KMS-11 (cell line): Measurements from ENCODE around the gene ARL15.

Source experiments
- H2AFZ ChIP-seq: fragments of 200-600 bp; sonication (generic); 2 replicates; pipeline ENCODE4 v1.6.1; 2016; ENCODE audit warnings: antibody characterized with exemption, mixed run types, low read depth
- H3K27ac ChIP-seq: fragments of 200-600 bp; sonication (generic); 2 replicates; pipeline ENCODE4 v1.6.1; 2016; ENCODE audit warnings: mild to moderate bottlenecking, mixed run types
- H3K27me3 ChIP-seq: fragments of 200-600 bp; sonication (generic); 2 replicates; pipeline ENCODE4 v1.6.1; 2017; ENCODE audit warnings: mild to moderate bottlenecking, low read depth, mixed run types, moderate library complexity; ENCODE audit not compliant: insufficient read depth
- H3K36me3 ChIP-seq: fragments of 200-600 bp; sonication (generic); 2 replicates; pipeline ENCODE4 v1.6.1; 2017; ENCODE audit warnings: mild to moderate bottlenecking, mixed run types; ENCODE audit not compliant: insufficient read depth
- H3K4me1 ChIP-seq: fragments of 200-600 bp; sonication (generic); 2 replicates; pipeline ENCODE4 v1.6.1; 2016; ENCODE audit warnings: mild to moderate bottlenecking, low read depth, mixed run types; ENCODE audit not compliant: poor library complexity, severe bottlenecking
- H3K4me2 ChIP-seq: fragments of 200-600 bp; sonication (generic); 2 replicates; pipeline ENCODE4 v1.7.0; 2016; ENCODE audit warnings: mild to moderate bottlenecking, mixed run types
- H3K4me3 ChIP-seq: fragments of 200-600 bp; sonication (generic); IDR thresholded peaks from 2 replicates; pipeline ENCODE4 v1.6.1; 2017; ENCODE audit warnings: low read depth, low read length, mixed read lengths; ENCODE audit not compliant: insufficient read depth
- H3K79me2 ChIP-seq: fragments of 200-600 bp; sonication (generic); 2 replicates; pipeline ENCODE4 v1.6.1; 2016; ENCODE audit warnings: low read depth, mixed run types; ENCODE audit not compliant: insufficient read depth
- H3K9ac ChIP-seq: fragments of 200-600 bp; sonication (generic); 2 replicates; pipeline ENCODE4 v1.6.1; 2016; ENCODE audit warnings: mild to moderate bottlenecking, mixed run types
- H4K20me1 ChIP-seq: fragments of 200-600 bp; sonication (generic); 2 replicates; pipeline ENCODE4 v1.6.1; 2016; ENCODE audit warnings: mild to moderate bottlenecking, mixed run types; ENCODE audit not compliant: insufficient read depth
- CTCF ChIP-seq: fragments of 200-600 bp; sonication (generic); conservative IDR thresholded peaks from 2 replicates; pipeline ENCODE4 v1.6.1; 2017; ENCODE audit warnings: low read depth, mild to moderate bottlenecking, antibody characterized with exemption, low read length, moderate library complexity, mixed read lengths

ARL15 gene

GRCh38 chr5:54084696-54085095 is 225.7 kb downstream of the ARL15 start:
- TF ChIP-seq CTCF, result no peak
- no peak overlapping the region for H3K9ac ChIP-seq
- H3K4me1 ChIP-seq, result no peaks in the 10 kb centered on the region
- H3K27me3 ChIP-seq, result no peaks in the 10 kb centered on the region
- H3K4me2 ChIP-seq, result no peak overlapping the region
- no peaks in the 10 kb centered on the region for H3K79me2 ChIP-seq
- H4K20me1 ChIP-seq, result no peaks in the 10 kb centered on the region
- H2AFZ ChIP-seq, result no peak overlapping the region
- H3K36me3 ChIP-seq, result no peaks in the 10 kb centered on the region
- no peak overlapping the region for H3K27ac ChIP-seq
- H3K4me3 ChIP-seq, result no peak overlapping the region

GRCh38 chr5:54083851-54084250 is 226.5 kb downstream of the ARL15 start:
- H3K79me2 ChIP-seq, result no peaks in the 10 kb centered on the region
- no peaks in the 10 kb centered on the region for H3K36me3 ChIP-seq
- no peaks in the 10 kb centered on the region for H3K27me3 ChIP-seq
- H2AFZ ChIP-seq, result no peak overlapping the region
- no peak overlapping the region for H3K4me2 ChIP-seq
- TF ChIP-seq CTCF, result no peak
- H3K4me3 ChIP-seq, result no peak overlapping the region
- H3K4me1 ChIP-seq, result no peaks in the 10 kb centered on the region
- no peak overlapping the region for H3K9ac ChIP-seq
- no peaks in the 10 kb centered on the region for H4K20me1 ChIP-seq
- no peak overlapping the region for H3K27ac ChIP-seq

GRCh38 chr5:54083245-54083644 is 227.1 kb downstream of the ARL15 start:
- Histone ChIP-seq H3K27me3 (no peaks in the 10 kb centered on the region), H3K79me2 (no peaks in the 10 kb centered on the region), H3K9ac (no peak overlapping the region), H3K27ac (no peak overlapping the region), H3K4me2 (no peak overlapping the region), H3K4me1 (no peaks in the 10 kb centered on the region), H3K36me3 (no peaks in the 10 kb centered on the region), H3K4me3 (no peak overlapping the region), H2AFZ (no peak overlapping the region), H4K20me1 (no peaks in the 10 kb centered on the region)
- no peak for TF ChIP-seq CTCF

GRCh38 chr5:54081415-54081814 is 229.0 kb downstream of the ARL15 start:
- no peaks in the 10 kb centered on the region for H3K79me2 ChIP-seq
- H3K27me3 ChIP-seq, result no peaks in the 10 kb centered on the region
- no peak overlapping the region for H3K9ac ChIP-seq
- no peaks in the 10 kb centered on the region for H3K4me1 ChIP-seq
- no peak overlapping the region for H3K27ac ChIP-seq
- H2AFZ ChIP-seq, result no peak overlapping the region
- H3K36me3 ChIP-seq, result no peaks in the 10 kb centered on the region
- no peak overlapping the region for H3K4me3 ChIP-seq
- H4K20me1 ChIP-seq, result no peaks in the 10 kb centered on the region
- H3K4me2 ChIP-seq, result no peak overlapping the region
- TF ChIP-seq CTCF, result no peak

- Histone ChIP-seq H3K4me2 (no peak overlapping the region), H2AFZ (no peak overlapping the region)
These were observed 229.5 kb downstream of the ARL15 start for GRCh38 chr5:54080831-54081230.

More at GRCh38 chr5:54080831-54081230, 229.5 kb downstream of the ARL15 start:
- H3K36me3 ChIP-seq, result no peaks in the 10 kb centered on the region
- no peak overlapping the region for H3K4me3 ChIP-seq
- TF ChIP-seq CTCF, result no peak
- H4K20me1 ChIP-seq, result no peaks in the 10 kb centered on the region
- H3K4me1 ChIP-seq, result no peaks in the 10 kb centered on the region
- no peaks in the 10 kb centered on the region for H3K79me2 ChIP-seq
- no peak overlapping the region for H3K27ac ChIP-seq
- H3K27me3 ChIP-seq, result no peaks in the 10 kb centered on the region
- no peak overlapping the region for H3K9ac ChIP-seq
